Eye (tissue), 1 donor: ENCODE data around the gene GPR52.

Experiments used
- DNase-seq: peaks from one replicate; pipeline ENCODE4 v3.0.0-alpha.2; 2015

Gene GPR52

DNA sequence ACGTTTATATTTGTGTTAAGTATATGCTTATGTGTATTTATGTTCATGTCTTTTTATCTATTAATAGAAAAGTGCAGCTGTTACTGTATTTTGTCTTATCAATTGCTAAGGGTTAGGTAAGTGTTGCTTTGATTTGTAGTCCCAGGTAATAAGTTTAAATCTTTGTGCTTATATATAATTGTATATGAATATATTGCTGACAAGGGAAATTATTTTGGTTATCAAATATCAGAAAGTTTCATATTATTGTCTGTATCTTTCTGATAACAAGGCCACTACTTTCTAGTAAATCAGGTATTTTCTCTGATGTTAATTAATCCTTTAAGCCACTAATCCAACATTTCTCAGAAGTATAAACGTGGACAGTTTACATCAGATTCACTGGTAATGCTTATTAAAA lies 21.3 kb downstream of the GPR52 start:
- DNase-seq, result no peak

GRCh38 chr1:174469687-174470086 lies 21.9 kb downstream of the GPR52 start:
- DNase-seq, result no peak

DNA sequence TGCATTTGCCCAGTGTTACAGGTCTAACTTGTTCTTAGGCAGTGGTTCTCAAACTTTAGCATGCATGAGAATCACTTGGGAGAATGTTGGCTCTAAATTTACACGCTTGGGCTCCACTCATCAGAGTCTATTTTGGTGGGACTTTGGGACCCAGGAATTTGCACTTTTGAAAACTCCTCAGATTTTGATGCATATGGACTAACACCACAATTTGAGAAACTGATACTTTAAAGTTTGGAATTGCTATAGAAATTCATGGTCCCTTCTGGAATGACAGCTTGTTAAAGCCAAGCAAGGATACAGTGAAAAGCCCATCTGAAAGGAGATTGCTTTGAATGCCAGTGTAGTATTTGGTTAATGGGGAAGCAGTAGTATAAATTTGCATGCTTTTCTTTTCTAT lies 31.5 kb downstream of the GPR52 start:
- DNase-seq, result no peak

DNA sequence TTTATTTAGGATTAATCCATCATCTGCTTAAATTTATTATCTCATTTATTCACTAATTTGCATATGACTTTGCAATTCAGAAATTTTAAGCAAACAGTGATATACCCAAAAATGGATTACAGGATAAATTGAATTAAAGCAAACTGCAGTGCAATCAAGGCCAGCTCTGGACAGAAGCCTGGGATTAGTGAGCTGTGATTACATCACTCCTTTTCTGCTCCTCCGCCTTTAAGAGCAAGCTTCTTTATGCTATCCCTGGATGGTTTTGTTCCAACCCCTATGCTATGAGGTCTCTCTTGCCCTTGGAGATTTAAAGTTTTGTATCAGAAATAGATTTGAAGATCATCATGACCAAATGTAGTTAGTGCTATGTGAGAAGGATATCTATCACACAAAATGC lies 32.6 kb downstream of the GPR52 start:
- DNase-seq, result no peak

DNA sequence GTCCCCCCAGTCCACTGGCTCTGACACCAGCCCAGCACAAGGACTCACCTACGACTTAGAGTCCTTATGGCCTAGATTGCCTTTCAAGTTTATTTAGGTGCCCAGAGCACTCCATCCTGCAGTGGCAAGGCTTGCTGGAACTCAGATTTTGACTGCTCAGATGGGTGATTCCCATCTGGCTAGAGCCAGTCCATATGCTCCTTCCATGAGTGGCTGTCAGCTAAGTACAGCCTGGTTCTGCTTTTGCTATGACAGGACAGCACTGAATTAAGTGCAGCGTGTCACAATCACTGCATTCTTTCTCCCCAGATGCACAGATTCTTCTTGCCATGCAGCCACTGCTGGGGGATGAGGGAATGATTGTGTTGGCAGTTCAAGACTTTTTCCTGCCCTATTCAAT lies 43.8 kb downstream of the GPR52 start:
- no peak for DNase-seq

DNA sequence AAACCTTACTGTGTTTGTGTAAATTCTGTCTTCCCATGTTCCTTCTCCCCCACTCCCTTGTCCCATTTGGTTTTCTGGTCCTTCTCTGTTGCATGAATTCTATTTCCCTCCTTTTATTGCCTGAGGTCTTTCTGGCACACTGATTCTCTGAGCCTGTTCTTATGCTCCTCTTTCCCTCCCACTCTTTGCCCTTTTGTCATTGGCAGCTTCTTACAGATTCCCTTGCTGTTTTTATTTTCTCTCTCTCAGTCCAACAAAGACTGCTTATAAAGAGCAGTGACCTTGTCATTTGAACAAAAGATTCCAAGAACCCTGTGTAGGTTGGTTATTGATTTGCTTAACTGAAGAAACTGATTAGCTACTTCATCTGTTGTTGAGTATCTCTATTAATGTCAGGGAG lies 49.7 kb downstream of the GPR52 start:
- DNase-seq, result peak; percentile 77
